Activated CD4-positive, alpha-beta T cell treated with anti-CD3 and anti-CD28 coated beads, Interleukin-2, amount 50 U/mL, for 4 hours (primary cell): ENCODE results near the gene CRYBA4.
A peak's percentile ranks its signal among the peaks of the same experiment; 100 is the strongest.

Experiments
- DNase-seq, 2 experiments: peaks; one replicate each; pipeline ENCODE4 v3.0.0-alpha.2; 2020

The CRYBA4 gene

GRCh38 chr22:26629988-26630761 lies 8.4 kb downstream of the CRYBA4 start:
- DNase-seq = no peak

GRCh38 chr22:26631282-26631681 lies 9.5 kb downstream of the CRYBA4 start:
- DNase-seq = no peak

- no peak for DNase-seq
Observed at GRCh38 chr22:26632422-26633155, 10.8 kb downstream of the CRYBA4 start.

GRCh38 chr22:26634189-26634588 lies 12.4 kb downstream of the CRYBA4 start:
- no peak for DNase-seq

- DNase-seq = no peak
Observed at GRCh38 chr22:26635117-26635516, 13.4 kb downstream of the CRYBA4 start.

- DNase-seq = no peak
Observed at GRCh38 chr22:26636296-26636695, 14.5 kb downstream of the CRYBA4 start.

- DNase-seq = peak; percentile 68 to 70
Observed at GRCh38 chr22:26642465-26643417, 21.0 kb downstream of the CRYBA4 start.

GRCh38 chr22:26643418-26644100 lies 21.8 kb downstream of the CRYBA4 start:
- no peak for DNase-seq

- no peak for DNase-seq
Observed at GRCh38 chr22:26646158-26646557, 24.4 kb downstream of the CRYBA4 start.

GRCh38 chr22:26648011-26648497 lies 26.3 kb downstream of the CRYBA4 start:
- no peak for DNase-seq

GRCh38 chr22:26648528-26649388 lies 27.0 kb downstream of the CRYBA4 start:
- DNase-seq = no peak

GRCh38 chr22:26650722-26651421 lies 29.1 kb downstream of the CRYBA4 start:
- DNase-seq = no peak

- DNase-seq = no peak
Observed at GRCh38 chr22:26651815-26652214, 30.1 kb downstream of the CRYBA4 start.

- DNase-seq = peak; percentile 55 to 62
Observed at GRCh38 chr22:26656891-26657851, 35.4 kb downstream of the CRYBA4 start, which contains the start of gene MIAT. MIAT (plus strand) TSS chr22:26657588.

GRCh38 chr22:26658161-26658560 lies 36.4 kb downstream of the CRYBA4 start:
- DNase-seq = no peak

GRCh38 chr22:26658671-26659478 lies 37.1 kb downstream of the CRYBA4 start:
- peak; percentile 84 to 85 for DNase-seq

GRCh38 chr22:26660356-26660755 lies 38.6 kb downstream of the CRYBA4 start:
- DNase-seq = no peak

GRCh38 chr22:26660961-26661578 lies 39.3 kb downstream of the CRYBA4 start:
- no peak for DNase-seq
